HL-60/S4 (cell line): ENCODE measurements around the gene POLE.
"Not testable (repeated sequence)": the region's sequence is repeated elsewhere in the genome, so short reads cannot be mapped to it uniquely, and the experiment has no call there.

Source experiments
- in situ Hi-C: fragments of 300-500 bp; cut with MboI; formaldehyde crosslinking; loops from 2 replicates; pipeline ENCODE4 v1.14.3; 2022; ENCODE audit warnings: low sequenced_read_pairs

The POLE gene

GRCh38 chr12:132601171-132601883 is 85.8 kb downstream of the POLE start:
- in situ Hi-C loops, result no loop called here

GRCh38 chr12:132600048-132601032 is 86.8 kb downstream of the POLE start:
- in situ Hi-C loops, result no loop called here

GRCh38 chr12:132599502-132599901 is 87.6 kb downstream of the POLE start:
- in situ Hi-C loops, result not testable (repeated sequence)

- in situ Hi-C loops, result no loop called here
These were observed 89.5 kb downstream of the POLE start for GRCh38 chr12:132597333-132598316.

GRCh38 chr12:132596016-132596415 is 91.1 kb downstream of the POLE start:
- in situ Hi-C loops, result no loop called here

- in situ Hi-C loops, result no loop called here
These were observed 92.0 kb downstream of the POLE start for GRCh38 chr12:132595183-132595582.

GRCh38 chr12:132593938-132594358 is 93.2 kb downstream of the POLE start:
- in situ Hi-C loops, result no loop called here

GRCh38 chr12:132593521-132593920 is 93.6 kb downstream of the POLE start:
- in situ Hi-C loops, result no loop called here

- in situ Hi-C loops, result no loop called here
These were observed 94.1 kb downstream of the POLE start for GRCh38 chr12:132593071-132593470.

- in situ Hi-C loops, result no loop called here
These were observed 94.7 kb downstream of the POLE start for GRCh38 chr12:132592282-132592970.

GRCh38 chr12:132591107-132591935 is 95.8 kb downstream of the POLE start:
- in situ Hi-C loops, result no loop called here

GRCh38 chr12:132588821-132589669 is 98.1 kb downstream of the POLE start:
- in situ Hi-C loops, result no loop called here

GRCh38 chr12:132588319-132588718 is 98.8 kb downstream of the POLE start:
- in situ Hi-C loops, result no loop called here

- in situ Hi-C loops, result no loop called here
These were observed 99.4 kb downstream of the POLE start for GRCh38 chr12:132587781-132588180.

- in situ Hi-C loops, result no loop called here
These were observed 100.2 kb downstream of the POLE start for GRCh38 chr12:132586929-132587328.

- in situ Hi-C loops, result no loop called here
These were observed 102.0 kb downstream of the POLE start for GRCh38 chr12:132585177-132585576.

GRCh38 chr12:132584429-132584828 is 102.7 kb downstream of the POLE start:
- in situ Hi-C loops, result no loop called here

- in situ Hi-C loops, result no loop called here
These were observed 103.4 kb downstream of the POLE start for GRCh38 chr12:132583736-132584135.

GRCh38 chr12:132583411-132583710 is 103.8 kb downstream of the POLE start:
- in situ Hi-C loops, result no loop called here
